ENCODE data around the gene MRPL18.

GRCh38 chr6:159831373-159831679 is 41.1 kb downstream of the MRPL18 start:
- TF ChIP-seq EZH2 (IDR thresholded peaks at IDR 0.05; ENCODE audit: borderline replicate concordance, low read depth, low read length, severe bottlenecking) (no peak), POLR2A (IDR thresholded peaks at IDR 0.05; ENCODE audit: low read depth, low read length) (no peak), CTCF (IDR thresholded peaks at IDR 0.05; ENCODE audit: extremely low read depth in 1 of 2, insufficient read depth in 1 of 2, low read depth in 1 of 2, low read length in 2 of 2) (no peak), MYC (IDR thresholded peaks at IDR 0.05; ENCODE audit: low read depth, low read length) (no peak), MAX (IDR thresholded peaks at IDR 0.05; ENCODE audit: insufficient read depth, insufficient read length) (no peak), FOS (IDR thresholded peaks at IDR 0.05; ENCODE audit: borderline replicate concordance, insufficient read depth, low read length) (no peak), POLR2AphosphoS5 (IDR thresholded peaks at IDR 0.05; ENCODE audit: insufficient read depth, low read depth, low read length) (no peak), JUN (IDR thresholded peaks at IDR 0.05; ENCODE audit: borderline replicate concordance, insufficient read depth, insufficient read length, low read depth) (no peak)

Data from endothelial cell of umbilical vein (primary cell).